GM11168 (cell line): ENCODE results near the gene BEST1.

Source experiments
- in situ Hi-C: fragments of 300-500 bp; cut with MboI; formaldehyde crosslinking; loops from one replicate; pipeline ENCODE4 v1.12.0; 2022; ENCODE audit warnings: low sequenced_read_pairs; ENCODE audit not compliant: unreplicated experiment

The BEST1 gene

GRCh38 chr11:61950035-61950547 is at the start of gene BEST1:
TSS of gene BEST1 (plus strand) at chr11:61950351. CDS start at chr11:61951807, 1,456 bp downstream.
- in situ Hi-C loops = loop anchor here (10.0 kb wide), 1 partner anchor 125 kb away; no protein-coding TSS in a partner anchor

GRCh38 chr11:61901397-61901796 is 48.8 kb upstream of the BEST1 start:
- in situ Hi-C loops = no loop called here

- in situ Hi-C loops = no loop called here
These were observed 47.8 kb upstream of the BEST1 start for GRCh38 chr11:61902313-61902712.

GRCh38 chr11:61903845-61904244 is 46.3 kb upstream of the BEST1 start:
- in situ Hi-C loops = no loop called here

- in situ Hi-C loops = no loop called here
These were observed 45.6 kb upstream of the BEST1 start for GRCh38 chr11:61904539-61905048.

- in situ Hi-C loops = no loop called here
These were observed 45.0 kb upstream of the BEST1 start for GRCh38 chr11:61905067-61905696.

GRCh38 chr11:61905801-61906521 is 44.2 kb upstream of the BEST1 start:
- in situ Hi-C loops = no loop called here

- in situ Hi-C loops = no loop called here
These were observed 43.6 kb upstream of the BEST1 start for GRCh38 chr11:61906522-61906909.

- in situ Hi-C loops = no loop called here
These were observed 42.9 kb upstream of the BEST1 start for GRCh38 chr11:61907282-61907681.

GRCh38 chr11:61907871-61908729 is 42.1 kb upstream of the BEST1 start:
- in situ Hi-C loops = no loop called here

GRCh38 chr11:61908730-61909316 is 41.3 kb upstream of the BEST1 start:
- in situ Hi-C loops = no loop called here

GRCh38 chr11:61910187-61911127 is 39.7 kb upstream of the BEST1 start:
- in situ Hi-C loops = no loop called here

GRCh38 chr11:61911128-61911700 is 38.9 kb upstream of the BEST1 start:
- in situ Hi-C loops = no loop called here

- in situ Hi-C loops = no loop called here
These were observed 38.2 kb upstream of the BEST1 start for GRCh38 chr11:61911701-61912529.

- in situ Hi-C loops = no loop called here
These were observed 37.6 kb upstream of the BEST1 start for GRCh38 chr11:61912530-61912898.

- in situ Hi-C loops = no loop called here
These were observed 37.0 kb upstream of the BEST1 start for GRCh38 chr11:61912991-61913698.

- in situ Hi-C loops = no loop called here
These were observed 36.3 kb upstream of the BEST1 start for GRCh38 chr11:61913699-61914395.
